Renal cortex interstitium (tissue), 11 donors: ENCODE data around the gene CMIP. TPM values are rescaled to one million over a fixed set of nuclear protein-coding genes. Genes with fewer than 3 reads are reported as not detected.

Experiments used
- DNase-seq, 11 donors: peaks; one replicate each; pipeline ENCODE4 v3.0.0-alpha.2; 2013; ENCODE audit warnings: low read depth in 9 of 11, low spot score in 4 of 11; ENCODE audit errors: extremely low read depth in 1 of 11
- polyA plus RNA-seq, 3 donors: library from polyadenylated mRNA; unstranded; fragments of 120-200 nt; gene quantifications; one replicate each; pipeline ENCODE4 v1.2.1, GENCODE V29; 2013; ENCODE audit not compliant: insufficient read length in 3 of 3

The CMIP gene
- polyA plus RNA-seq, 3 donors: 41.0 to 55.1 (median 46.0) TPM

DNA sequence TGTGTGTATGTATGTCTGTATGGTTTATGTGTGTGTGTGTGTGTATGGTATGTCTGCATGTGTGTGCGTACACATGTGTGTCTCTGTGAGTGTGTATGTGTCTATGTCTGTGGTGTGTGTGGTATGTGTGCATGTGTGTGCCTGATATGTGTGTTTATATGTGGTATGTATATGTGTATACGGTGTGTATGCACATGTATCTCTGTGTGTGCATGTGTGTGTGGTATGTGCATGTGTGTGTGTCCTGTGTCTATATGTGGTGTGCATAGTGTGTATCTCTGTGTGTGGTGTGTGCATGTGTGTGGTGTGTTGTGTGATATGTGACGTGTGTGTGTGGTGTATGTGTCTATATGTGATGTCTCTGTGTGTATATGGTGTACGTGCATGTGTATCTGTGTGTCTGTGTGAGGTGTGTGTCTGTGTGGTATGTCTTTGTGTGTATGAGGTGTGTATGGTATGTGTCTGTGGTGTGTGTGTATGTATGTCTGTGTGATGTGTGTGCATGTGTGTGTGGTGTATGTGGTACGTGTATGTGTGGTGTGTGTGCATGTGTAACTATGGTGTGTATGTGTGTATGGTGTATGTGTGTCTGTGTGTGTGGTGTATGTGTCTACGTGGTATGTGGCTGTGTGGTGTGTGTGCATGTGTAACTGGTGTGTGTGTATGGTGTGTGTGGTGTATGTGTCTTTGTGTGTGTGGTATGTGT, 170.2 kb downstream of the CMIP start:
- DNase-seq: no peak

DNA sequence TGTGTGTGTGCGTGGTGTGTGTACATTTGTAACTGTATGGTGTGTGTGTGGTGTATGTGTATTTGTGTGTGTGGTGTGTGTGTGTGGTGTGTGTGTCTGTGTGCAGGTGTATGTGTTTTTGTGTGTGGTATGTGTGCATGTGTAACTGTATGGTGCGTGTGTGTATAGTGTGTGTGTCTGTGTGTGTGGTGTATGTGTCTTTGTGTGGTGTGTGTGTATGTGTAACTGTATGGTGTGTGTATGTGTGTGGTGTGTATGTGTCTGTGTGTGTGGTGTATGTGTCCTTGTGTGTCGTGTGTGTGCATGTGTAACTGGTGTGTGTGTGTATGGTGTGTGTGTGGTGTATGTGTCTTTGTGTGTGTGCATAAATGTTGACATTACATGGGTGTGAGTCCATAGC, 170.8 kb downstream of the CMIP start:
- no peak for DNase-seq

DNA sequence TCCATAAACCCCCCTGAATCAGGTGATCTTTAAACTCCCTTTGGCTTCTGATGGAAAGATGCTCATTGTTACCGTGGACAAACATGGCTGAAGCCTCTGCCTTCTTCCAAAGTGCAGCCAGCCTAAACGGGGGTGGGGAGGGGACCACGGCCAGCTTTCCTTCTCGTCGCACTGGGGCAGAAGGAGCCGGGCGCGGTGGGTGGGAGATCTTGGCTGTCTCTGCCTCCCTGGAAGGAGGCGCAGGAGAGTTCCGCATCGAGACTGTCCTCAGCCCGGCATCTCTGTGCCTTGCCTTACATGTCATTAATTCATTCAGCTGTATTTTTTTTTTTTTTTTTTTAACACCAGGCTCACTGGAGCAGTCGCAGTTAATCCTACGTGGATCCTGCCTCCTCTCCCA, 171.2 kb downstream of the CMIP start:
- DNase-seq: no peak

DNA sequence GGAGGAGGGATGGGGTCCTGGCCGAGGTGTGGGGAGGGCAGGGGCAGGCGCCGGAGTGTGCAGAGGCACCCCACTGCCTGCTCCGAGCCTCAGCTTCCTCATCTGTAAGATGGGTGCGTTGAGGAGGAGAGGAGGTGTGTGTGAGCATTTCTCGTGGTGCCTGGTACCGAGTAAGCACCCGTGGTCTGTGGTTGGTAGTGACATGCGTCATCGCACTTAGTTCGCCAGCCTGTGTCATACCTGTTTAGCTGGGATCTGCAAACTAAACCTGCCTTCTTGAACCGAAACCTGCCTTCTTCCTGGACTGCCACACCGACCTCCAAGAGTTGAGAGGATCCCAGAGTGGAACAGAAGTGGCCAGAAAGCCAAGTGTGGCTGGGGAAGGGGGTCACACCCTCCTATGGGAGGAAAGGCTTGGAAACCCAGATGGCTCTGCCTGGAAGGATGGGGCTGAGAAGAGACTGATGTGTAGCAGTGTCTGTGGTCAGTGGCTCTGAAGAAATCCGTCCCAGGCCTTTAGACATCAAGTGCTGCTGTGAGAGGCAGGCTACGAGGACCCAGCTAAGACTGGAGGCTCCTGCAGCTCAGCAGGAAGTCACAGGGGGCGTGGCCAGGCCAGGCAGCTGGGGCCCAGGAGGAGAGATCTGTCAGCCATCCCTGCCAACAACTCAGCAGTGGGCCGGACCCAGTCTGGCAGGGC, 171.9 kb downstream of the CMIP start:
- DNase-seq: no peak

DNA sequence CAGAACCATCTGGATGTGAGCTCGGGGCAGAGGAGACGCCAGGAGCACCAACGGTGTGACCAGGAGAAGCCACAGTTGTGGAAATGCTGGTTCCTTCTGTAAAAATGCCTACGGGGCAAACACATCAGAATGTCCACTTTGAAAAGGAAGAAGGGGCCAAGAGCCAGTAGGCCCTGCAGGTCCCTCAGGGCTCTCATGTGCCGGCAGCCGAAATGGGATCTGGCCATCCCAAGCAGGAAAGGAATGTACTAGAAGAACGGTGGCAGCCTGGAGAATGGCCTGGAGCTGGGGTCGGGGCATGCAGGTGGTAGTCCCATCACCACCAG, 172.4 kb downstream of the CMIP start:
- no peak for DNase-seq

DNA sequence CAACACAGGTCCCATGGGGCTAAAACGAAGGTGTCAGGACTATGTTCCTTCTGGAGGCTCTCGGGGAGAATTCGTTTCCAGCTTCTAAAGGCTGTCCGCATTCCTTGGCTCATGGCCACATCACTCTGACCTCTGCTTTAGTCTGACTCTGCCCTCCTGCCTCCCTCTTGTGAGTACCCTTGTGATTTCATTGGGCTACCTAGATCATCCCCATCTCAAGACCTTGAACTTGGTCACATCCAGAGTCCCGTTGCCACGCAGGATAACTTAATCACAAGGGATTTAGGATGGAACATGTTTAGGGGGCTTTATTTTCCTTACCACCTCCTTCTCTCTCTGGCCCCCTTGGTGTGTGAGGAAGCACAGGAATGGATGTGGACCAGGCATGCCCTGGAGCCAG, 173.6 kb downstream of the CMIP start:
- no peak for DNase-seq

DNA sequence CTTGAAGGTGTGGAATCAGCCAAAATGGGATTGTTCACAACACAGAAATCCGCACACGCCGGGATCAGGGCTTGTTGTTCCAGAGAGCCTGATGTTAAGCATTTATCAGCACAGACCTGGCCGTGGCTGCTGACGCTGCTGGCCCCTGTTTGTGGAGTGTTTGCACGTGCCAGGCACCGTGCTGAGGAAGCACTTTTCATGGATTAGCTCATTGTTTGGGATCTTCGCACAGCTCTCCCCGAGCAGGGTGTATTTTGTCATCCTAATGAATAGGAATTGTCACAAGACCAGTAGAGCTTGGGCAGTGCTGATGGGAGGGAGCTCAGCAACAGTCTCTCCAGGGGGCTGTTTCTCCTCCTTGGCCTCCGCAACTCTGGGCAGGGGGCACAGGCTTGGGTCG, 174.1 kb downstream of the CMIP start:
- DNase-seq: no peak

DNA sequence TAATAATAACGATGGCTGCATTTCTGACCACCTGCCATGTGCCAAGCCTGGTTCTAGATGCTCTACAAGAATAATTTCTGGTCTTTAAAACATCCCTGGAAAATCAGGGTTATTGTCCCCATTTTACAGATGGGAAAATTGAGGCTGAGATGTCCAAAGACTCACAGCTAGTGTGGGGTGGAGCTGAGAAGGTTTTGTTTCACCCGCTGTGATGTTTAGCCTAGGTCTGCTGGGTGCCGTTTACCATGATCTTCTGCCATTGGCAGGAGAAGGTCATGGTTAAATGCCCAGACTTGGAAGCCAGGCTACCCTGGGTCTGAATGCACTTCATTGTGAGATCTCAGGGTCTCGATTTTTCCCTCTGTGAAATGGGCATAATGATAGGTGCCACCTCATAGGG, 175.4 kb downstream of the CMIP start:
- DNase-seq: no peak

DNA sequence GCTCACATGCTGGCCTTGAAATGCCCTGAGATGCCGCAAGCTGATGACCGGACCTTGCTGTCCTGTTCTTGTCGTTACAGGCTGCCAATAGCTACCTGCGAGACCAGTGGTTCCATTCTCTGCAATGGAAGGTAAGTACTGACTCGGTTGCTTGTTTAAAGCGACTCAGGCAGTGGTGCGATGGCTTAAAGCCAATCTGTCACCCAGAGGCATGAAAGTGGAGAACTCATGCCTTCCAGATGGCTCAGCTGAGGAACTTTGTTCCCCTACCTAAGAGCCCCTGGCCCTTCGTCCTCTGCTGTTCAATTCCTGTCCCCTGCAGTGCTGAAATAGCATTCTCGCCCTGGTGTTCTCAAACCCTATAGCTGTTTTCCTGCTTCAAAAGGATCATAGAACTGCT, 176.2 kb downstream of the CMIP start:
- DNase-seq: no peak

DNA sequence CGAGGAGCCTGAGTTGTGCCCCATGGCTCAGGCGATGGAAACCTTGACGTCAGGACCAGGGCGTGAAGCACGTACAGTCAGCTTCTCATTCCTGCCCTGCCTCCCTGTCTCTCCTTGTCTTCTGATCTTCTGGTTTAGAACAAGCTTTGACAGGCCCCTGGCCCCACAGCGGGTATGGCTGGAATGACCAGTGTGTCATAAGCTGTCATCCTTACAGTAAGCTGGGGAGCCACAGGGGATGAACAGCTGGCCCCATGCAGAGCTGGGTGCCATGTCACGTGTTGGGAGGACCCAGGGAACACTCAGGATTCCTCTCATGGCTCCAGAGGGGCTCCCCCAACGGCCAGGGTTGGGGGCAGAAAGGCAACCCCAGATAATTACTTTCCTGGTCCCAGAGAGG, 176.9 kb downstream of the CMIP start:
- DNase-seq: no peak

DNA sequence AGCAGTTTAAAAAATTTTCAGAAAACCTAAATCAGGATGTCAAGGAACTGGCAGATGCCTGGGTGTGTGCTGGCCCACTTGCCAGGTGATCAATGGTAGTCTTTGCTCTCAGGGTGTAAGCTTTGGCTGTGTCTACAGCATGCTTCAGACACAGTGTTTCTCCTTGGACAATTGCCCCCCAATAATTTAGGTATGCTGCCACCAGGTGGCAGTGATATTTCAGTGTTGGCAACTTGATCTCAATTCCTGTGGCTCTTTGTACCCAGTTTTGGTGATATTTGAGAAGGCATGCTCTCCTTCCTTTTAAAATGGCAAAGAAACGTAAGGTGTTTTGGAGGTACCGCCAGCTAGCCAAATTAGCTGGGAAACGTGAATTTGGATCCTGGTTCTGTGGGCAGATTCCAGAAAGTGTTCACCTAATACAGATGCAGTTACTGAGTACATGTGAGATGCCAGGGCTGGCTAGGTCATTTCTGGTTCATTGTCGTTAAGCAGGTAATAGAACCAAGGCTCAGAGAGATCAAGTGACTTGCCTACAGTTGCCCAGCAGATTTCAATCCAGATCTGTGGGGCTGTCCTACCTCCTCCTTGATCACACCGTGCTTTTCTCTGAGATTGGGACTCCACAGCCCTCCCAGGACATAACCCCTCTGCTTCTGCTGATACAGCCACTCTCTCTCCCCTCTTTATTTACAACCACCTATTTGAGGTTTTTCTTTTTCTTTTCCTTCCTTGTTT, 178.9 kb downstream of the CMIP start:
- no peak for DNase-seq

DNA sequence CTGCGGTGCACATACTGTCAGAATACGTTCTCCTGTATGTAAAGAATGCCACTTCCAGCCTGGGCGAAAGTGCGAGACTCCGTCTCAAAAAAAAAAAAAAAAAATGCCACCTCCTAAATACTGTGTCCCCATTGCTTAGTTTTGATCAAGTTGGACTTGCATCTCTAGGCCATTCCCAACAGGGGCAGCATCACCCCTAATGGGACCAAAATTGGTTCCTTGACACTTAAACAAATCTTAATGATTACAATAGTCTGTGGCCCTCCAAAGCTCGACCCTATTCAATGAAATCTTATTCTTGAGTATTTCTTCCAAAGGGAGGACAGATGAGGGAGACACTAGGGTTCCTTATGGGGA, 179.8 kb downstream of the CMIP start:
- DNase-seq: no peak

DNA sequence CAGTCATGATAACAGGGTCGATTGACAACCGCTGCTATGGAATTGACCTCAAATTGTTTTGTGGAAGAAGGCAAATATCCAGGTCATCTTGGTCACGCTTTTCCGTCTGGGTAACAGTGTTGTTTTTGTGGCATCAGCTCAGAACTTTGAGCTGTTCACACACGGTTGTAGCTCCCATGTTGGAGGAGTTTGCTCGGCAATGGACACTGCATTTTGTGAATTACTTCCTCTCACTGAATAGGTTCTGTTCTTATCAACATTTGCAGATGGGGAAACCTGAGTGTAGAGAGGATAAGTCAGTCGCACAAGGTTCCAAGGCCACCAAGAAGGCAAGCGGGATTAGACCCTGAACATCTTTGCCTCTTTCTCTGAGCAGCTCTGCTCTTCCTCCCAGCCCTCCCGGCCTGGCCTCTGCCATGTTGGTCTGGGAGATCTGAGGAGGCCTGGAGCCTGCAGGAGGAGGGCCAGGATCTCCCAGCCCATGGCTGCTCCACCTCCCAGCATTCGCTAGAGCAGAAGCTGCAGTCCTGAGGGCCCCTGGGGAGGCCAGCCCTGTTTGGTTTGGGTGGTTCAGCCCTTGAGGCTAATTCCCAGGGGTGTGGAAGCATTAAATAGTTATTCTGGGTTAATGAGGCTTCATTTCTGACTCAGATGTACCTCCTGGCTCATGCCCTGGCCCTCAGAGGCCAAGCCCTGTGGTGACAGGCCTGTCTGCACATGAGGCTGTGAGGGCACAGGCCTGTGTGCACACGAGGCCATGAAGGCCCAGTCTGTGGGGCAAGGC, 180.3 kb downstream of the CMIP start:
- no peak for DNase-seq

DNA sequence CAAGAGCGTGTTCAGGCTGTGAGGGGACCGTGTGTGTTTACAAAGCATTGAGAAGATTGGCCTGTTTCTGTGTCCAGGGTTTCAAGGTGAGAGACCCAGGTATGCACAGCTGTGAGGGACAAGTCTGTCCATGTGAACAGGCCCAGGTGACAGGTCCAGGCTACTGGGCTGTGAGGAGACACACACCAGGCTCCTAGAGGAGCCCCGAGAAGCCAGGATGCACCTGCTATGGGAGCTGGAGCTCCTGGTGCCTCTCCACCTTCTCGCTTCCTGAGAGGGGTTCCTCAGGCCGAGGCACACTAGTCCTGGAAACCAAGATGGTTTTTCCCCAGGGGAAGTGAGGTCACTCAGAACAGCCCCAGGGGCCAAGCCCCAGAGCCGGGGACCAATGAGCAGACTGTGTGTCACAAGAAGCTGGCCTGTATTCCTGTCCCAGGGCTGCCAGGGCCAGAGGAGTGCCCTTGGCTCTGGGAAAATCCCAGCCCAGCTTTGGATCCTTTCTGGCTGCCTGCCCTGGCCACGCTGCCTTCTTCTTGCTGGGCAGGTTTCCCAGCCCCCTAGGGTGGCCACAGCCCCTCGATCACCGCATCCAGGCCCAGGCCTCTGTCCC, 181.0 kb downstream of the CMIP start:
- no peak for DNase-seq

DNA sequence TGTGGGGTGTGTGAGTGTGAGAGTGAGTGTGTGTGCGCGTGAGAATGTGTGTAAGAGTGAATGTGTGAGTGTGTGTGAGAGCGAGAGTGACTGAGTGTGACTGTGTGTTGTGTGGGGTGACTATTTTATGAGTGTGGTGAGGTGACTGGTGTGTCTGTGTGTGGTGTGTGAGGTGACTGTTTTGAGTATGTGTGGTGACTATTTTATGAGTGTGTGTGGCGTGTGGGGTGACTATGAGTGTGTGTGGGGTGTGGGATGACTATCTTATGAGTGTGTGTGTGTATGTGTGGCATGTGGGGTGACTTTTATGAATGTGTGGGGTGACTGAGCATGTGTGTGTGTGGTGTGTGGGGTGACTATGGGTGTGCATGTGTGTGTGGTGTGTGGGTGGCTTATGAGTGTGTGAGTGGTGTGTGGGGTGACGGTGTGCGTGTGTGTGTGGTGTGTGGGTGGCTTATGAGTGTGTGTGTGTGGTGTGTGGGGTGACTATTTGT, 181.6 kb downstream of the CMIP start:
- no peak for DNase-seq

DNA sequence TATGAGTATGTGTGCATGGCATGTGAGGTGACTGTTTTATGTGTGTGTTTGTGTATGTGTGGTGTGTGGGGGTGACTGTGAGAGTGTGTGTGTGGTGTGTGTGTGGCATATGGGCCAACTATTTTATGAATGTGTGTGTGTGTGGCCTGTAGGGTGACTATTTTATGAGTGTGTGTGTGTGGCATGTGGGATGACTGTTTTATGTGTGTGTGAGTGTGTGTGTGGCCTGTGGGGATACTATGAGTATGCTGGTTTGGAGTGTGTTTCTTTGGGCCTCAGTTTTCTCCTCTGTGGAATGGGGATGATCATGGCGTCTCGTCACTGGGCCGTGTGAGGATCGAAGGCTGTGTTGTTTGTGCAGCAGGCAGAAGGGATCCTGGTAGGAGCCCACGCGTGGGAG, 182.4 kb downstream of the CMIP start:
- DNase-seq: no peak

DNA sequence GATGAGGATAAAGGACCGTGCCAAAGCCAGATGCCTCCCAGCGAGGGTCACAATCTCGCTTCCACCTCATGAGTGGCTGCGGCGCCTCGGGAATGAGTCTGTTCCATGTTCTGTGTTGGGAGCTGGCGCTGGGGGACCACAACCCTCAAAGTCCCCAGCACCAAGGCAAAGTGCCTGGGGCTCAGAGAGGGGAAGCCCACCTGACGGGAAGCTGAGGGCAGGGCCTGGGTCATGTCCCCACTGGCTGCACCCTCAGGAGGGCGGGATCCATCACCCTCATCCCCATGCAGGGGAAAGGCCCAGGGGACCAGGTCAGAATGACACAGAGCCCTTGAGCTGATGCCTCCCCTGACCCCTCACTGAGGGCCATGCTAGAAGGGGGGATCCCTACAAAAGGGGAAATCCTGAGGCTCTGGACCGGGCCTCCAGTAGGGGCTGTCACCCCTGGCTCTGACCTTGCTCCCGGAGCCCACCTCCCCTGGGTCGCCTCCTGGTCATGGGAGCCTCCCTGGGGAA, 183.2 kb downstream of the CMIP start:
- no peak for DNase-seq

DNA sequence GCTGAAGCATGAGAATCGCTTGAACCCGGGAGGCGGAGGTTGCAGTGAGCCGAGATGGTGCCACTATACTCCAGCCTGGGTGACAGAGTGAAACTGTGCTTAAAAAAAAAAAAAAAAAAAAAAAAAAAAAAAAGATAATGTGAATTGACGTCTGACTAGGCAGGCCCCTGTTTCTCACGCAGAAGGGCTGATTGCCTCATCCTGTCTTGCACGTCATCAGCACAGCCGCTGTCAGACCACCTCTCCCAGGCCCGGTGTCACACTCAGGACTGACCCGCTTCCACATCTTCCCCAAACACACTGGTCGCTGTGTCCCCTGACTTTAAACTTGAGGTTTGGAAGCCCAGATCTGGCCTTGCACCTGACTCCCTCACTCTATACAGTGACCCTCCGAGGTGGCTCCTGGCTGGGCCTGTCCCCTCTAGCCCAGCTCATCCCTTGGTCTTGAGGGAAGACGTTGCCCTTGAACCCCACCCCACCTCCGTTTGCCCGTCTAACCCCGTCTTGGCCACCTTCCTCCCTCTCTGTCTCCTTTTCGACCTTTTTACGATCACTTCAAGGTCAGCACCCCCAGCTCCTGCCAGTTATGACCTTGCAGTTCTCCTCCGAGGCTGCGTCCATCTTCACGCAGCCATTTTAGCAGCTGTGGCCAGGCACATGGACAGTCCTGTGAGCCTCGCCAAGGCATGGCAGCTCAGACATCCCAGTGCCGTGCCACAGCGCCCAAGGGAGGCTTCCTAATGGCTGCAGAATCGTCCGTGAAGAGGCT, 184.6 kb downstream of the CMIP start:
- DNase-seq: no peak
